Fibroblast of peridontal ligament (primary cell): ENCODE results near the gene ITLN1.
"Not testable (repeated sequence)": the region's sequence is repeated elsewhere in the genome, so short reads cannot be mapped to it uniquely, and the experiment has no call there.

Experiments used
- DNase-seq: peaks from one replicate; pipeline ENCODE4 v3.0.0-alpha.2; 2010; ENCODE audit errors: extremely low read depth

The ITLN1 gene

GRCh38 chr1:160885042-160885441 lies at the start of gene ITLN1:
TSS of gene ITLN1 (minus strand) at chr1:160885180. CDS start at chr1:160884877, 303 bp downstream.
- no peak for DNase-seq

- not testable (repeated sequence) for DNase-seq
Measured at GRCh38 chr1:160933305-160933704, 48.3 kb upstream of the ITLN1 start.

- DNase-seq, result peak; percentile 18
Measured at GRCh38 chr1:160925652-160926244, 40.8 kb upstream of the ITLN1 start.

GRCh38 chr1:160924791-160925651 lies 40.0 kb upstream of the ITLN1 start:
- no peak for DNase-seq

GRCh38 chr1:160916666-160917065 lies 31.7 kb upstream of the ITLN1 start:
- no peak for DNase-seq

GRCh38 chr1:160913229-160913628 lies 28.2 kb upstream of the ITLN1 start:
- DNase-seq, result not testable (repeated sequence)

- no peak for DNase-seq
Measured at GRCh38 chr1:160911925-160912324, 26.9 kb upstream of the ITLN1 start.

- no peak for DNase-seq
Measured at GRCh38 chr1:160911441-160911840, 26.5 kb upstream of the ITLN1 start.

- DNase-seq, result no peak
Measured at GRCh38 chr1:160910170-160910750, 25.3 kb upstream of the ITLN1 start.

GRCh38 chr1:160907976-160908375 lies 23.0 kb upstream of the ITLN1 start:
- no peak for DNase-seq

GRCh38 chr1:160905617-160905989 lies 20.6 kb upstream of the ITLN1 start:
- DNase-seq, result no peak

- no peak for DNase-seq
Measured at GRCh38 chr1:160904783-160905616, 20.0 kb upstream of the ITLN1 start.

- DNase-seq, result not testable (repeated sequence)
Measured at GRCh38 chr1:160902251-160902650, 17.3 kb upstream of the ITLN1 start.

GRCh38 chr1:160901768-160902167 lies 16.8 kb upstream of the ITLN1 start:
- DNase-seq, result no peak

GRCh38 chr1:160900683-160901082 lies 15.7 kb upstream of the ITLN1 start:
- not testable (repeated sequence) for DNase-seq

GRCh38 chr1:160894368-160895135 lies 9.6 kb upstream of the ITLN1 start:
- not testable (repeated sequence) for DNase-seq

GRCh38 chr1:160891474-160891873 lies 6.5 kb upstream of the ITLN1 start:
- no peak for DNase-seq

- no peak for DNase-seq
Measured at GRCh38 chr1:160888926-160889325, 3.9 kb upstream of the ITLN1 start.

- no peak for DNase-seq
Measured at GRCh38 chr1:160887071-160887470, 2.1 kb upstream of the ITLN1 start.

GRCh38 chr1:160884579-160884978 lies 401 bp downstream of the ITLN1 start:
- DNase-seq, result no peak
